Lung microvascular endothelial cell (primary cell): ENCODE results near the gene ATP6V0D1. TPM values are rescaled to one million over a fixed set of nuclear protein-coding genes. Genes with fewer than 3 reads are reported as not detected.
A peak's percentile ranks its signal among the peaks of the same experiment; 100 is the strongest.
"Not testable (repeated sequence)": the region's sequence is repeated elsewhere in the genome, so short reads cannot be mapped to it uniquely, and the experiment has no call there.

Experiments
- DNase-seq, 2 donors: peaks; one replicate each; pipeline versions ENCODE4 v3.0.0 to v3.0.0-alpha.2; 2010; ENCODE audit warnings: low read depth in 2 of 2
- total RNA-seq: library from RNA; depleted of rRNA; stranded (reverse); fragments of >200 nt; gene quantifications from 2 replicates; pipeline ENCODE4 v1.2.1, GENCODE V29; 2014

Gene ATP6V0D1
- total RNA-seq, 1 donor from 2014 or later, result 92.1 TPM

GRCh38 chr16:67504031-67505021 lies 23.4 kb upstream of the ATP6V0D1 start:
- DNase-seq, result peak; percentile 27 to 42

- no peak for DNase-seq
Measured at GRCh38 chr16:67499106-67499505, 18.1 kb upstream of the ATP6V0D1 start.

DNA sequence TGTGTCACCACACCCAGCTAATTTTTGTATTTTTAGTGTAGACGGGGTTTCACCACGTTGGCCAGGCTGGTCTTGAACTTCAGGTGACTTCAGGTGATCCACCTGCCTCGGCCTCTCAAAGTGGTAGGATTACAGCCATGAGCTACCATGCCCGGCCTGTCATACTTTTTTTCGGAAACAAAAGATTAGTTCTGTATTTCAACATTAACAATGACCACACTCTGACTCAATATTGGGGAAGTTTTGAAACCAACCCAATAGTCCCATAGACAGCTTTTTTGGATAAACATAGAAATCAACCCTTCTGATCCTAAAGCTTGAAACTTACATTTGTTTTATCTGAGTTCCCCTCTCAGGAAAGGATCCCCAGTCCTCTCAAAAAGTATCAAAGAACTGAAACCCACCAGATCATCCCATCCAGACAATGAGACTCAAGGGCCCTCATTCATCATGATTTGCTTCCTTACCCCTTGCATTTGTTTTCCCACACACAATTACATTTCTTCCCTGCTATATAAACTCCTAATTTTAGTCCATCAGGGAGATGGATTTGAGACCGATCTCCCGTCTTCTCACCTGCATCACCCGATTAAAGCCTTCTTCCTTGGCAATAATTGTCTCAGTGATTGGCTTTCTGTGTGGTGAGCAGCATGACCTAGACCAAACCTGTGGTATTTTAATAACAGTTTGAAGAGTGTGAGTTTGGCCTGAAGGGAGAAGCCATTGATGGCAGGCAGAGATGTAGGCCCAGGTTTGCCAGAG lies 9.6 kb upstream of the ATP6V0D1 start:
- DNase-seq, result no peak

GRCh38 chr16:67489401-67490083 lies 8.6 kb upstream of the ATP6V0D1 start:
- no peak for DNase-seq

- DNase-seq, result not testable (repeated sequence)
Measured at GRCh38 chr16:67487561-67487960, 6.6 kb upstream of the ATP6V0D1 start.

DNA sequence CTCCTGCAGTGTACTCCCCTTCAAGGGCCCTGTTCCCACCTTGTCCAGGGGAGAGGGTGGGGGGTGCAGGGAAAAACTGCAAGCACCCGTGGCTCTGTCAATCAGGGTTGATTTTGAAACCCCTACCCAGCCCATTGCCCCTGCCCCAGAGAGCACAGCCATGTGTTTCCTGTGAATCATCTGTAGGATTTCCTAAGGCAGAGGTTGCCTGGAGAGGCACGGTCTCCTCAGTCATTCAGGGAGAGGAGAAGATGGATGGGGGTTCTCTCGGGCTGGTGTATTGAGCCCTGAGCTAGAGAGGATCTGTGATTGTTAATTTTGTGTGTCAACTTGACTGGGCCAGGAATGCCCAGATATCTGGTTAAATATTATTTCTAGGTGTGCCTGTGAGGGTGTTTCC lies 5.8 kb upstream of the ATP6V0D1 start:
- peak; percentile 72 to 80 for DNase-seq

DNA sequence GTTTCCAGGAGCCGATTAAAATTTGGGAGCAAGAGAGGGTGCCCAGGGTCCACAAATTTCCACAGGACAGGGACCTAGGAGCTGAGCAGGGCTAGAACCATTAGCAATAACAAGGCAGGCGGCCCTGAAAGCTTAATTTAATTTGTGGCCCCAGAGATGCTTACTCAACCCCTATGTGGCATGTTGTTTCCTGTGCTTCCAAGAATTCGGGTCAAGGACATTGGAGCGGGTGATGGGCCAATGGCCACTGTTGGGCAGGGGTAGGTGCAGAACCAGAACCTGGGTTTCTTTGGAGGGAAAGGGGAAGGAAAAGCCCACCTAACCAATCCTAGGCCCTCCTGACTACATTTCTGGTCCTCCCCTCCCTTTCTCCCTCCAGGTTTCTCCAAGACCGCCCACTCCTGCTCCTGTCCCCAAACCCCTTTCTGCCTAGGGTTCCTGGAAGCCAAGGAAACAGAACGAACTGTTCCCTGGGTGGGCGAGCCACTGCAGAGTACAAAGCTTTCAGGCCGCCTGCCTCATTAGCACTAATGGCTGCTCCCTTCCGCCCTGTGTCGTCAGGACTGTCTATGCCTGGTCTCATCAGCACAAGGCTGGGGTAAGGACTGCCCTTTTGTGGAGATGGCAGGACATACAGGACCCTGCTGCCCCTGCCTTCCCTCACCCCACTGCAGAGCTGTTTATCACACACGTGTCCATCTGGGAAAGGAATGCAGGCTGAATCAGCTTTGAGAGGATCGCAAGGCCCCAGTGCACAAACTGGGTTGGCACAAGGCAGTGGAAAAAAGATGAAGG lies 3.0 kb upstream of the ATP6V0D1 start:
- DNase-seq, result no peak

GRCh38 chr16:67483150-67483549 lies 2.2 kb upstream of the ATP6V0D1 start, which contains the start of gene AGRP:
Gene AGRP (minus strand): TSS chr16:67483547. CDS start chr16:67483398, 149 bp downstream.
- DNase-seq, result no peak

DNA sequence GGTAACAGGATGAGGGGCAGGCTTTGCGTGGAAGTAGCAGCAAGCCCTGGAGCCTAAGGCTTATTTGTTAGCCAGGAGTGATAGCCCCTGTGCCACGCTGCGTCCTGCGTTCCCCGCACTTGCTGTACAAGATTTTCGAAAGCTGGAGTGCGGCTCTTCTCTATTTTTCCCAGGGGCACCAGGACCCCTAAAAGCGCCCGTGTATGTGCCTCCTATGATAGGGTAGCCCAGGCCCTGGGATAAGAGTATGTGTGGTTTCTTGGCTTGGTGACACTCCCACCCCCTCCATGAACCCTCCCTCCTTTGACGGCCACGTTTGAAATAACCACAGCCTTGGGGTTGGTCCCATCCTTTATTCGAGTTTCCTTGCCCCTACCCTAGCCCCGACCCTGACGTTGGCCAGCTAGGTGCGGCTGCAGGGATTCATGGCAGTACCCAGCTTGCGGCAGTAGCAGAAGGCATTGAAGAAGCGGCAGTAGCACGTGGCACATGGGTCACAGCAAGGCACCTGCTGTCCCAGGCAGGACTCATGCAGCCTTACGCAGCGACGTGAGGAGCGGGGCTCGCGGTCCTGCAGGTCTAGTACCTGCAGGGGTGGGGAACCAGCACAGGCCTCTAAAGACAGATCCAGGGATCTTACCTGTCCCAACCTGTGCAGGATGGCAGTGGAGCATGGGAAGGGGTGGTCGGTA lies 1.4 kb upstream of the ATP6V0D1 start:
- DNase-seq, result no peak

DNA sequence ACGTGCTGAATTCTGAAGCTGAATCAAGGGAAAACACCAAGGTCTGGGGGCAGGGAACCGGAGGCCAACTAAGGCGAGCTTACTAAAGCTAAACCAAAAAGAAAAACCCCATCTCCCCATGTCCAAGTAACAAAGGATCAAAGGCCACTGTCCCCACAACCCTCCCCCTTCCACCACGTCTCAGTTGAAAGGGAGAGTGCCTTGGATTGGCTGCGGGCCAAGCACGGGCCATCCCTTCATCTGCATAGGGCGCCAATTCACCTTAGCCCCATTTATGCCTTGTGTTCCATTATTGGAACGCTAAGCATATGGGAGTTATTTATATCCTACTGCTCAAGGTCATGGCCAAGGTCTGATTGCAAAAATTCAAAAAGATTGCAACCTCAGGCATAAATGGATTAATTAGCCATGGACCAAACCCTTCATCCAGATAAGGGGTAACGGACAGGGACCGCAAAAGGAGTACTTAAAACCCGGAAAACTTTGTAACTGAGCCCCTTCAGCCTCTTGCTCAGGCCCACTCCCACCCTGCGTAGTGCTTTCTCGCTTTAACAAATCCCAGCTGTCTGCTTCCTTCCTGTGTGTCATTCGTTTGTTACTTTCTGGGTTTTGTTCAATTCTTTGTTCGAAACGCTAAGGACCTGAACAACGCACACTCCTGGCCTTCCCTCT lies 740 bp upstream of the ATP6V0D1 start:
- DNase-seq, result peak; percentile 62 to 77

GRCh38 chr16:67477960-67478554 lies 2.9 kb downstream of the ATP6V0D1 start:
- DNase-seq, result no peak

DNA sequence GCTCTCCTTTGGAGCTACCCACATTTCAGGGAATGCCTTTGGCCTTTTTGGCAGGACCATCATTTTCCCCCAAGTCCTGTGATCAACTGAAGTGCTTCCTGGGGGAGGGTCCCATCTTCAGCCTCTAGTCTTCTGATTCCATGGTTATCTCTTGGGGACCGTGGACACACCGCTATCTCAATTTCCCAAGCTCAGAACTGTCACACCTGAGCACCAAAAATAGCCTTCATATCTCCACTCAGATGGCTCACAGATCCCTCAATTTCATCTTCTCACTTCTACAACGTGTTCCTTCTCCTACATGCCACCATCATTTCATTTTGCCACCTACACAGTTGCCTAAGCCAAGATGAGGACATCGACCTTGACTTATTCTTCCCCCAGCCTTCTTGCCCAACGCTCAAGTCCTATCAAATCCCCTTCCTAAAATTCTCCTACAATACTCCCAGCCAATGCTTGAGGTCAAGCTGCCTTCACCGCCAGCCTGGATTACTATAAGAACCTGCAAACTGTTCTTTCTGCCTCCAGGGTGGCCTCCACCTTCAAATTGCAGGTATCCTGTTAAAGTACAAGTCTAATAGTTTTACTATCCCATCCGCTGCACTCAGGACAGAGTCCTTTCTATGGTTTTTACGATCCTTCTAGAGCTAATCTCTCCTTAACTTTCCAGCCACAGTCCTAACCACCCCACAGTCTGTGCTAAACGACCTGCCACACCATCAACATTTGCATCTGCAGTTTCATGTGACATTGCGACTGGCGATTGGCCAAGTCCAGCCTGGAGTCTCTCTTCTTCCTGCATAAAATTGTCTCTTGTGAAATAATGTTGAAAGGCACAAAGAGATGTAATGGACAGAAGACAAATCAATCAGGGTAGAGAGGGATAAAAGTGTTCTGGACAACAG lies 6.2 kb downstream of the ATP6V0D1 start:
- DNase-seq, result no peak

GRCh38 chr16:67471758-67472384 lies 9.1 kb downstream of the ATP6V0D1 start:
- no peak for DNase-seq

GRCh38 chr16:67470359-67470758 lies 10.6 kb downstream of the ATP6V0D1 start:
- peak in 1 of 2 donors; percentile 71 for DNase-seq

- no peak for DNase-seq
Measured at GRCh38 chr16:67468731-67469130, 12.2 kb downstream of the ATP6V0D1 start.

DNA sequence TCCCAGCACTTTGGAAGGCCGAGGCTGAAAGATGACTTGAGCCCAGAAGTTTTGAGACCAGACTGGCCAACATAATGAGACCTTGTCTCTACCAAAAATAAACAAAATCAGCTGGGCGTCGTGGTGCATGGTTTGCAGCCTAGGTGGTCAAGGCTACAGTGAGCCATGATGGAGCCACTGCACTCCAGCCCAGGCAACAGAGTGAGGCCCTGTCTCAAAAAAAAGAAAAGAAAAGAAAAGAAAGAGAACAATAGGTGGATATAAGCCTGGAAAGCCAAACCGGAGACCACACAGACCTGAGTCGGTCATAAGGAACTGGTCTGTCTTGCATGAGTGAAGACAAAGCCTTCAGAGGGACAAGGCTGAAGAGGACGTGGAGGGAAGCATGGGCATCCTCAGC lies 14.4 kb downstream of the ATP6V0D1 start:
- no peak for DNase-seq

DNA sequence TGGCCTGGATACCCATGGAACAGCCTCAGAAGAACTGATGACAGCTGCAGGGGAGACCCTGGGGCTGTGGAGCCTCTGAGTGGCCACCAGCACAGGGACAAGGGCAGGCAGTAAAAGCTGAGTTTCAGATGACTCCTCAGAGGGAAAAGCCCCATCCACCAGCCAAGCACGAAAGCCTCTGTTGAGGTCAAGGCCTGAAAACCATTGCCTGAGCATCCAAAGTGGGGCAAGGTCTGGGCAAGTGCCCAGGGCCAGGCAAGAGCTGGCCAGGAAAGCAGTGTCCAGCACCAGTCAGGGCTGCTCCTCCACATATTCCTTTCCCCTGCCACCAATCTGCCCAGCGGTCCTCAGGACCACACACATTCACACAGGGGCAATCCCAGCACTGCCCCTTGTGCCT lies 16.4 kb downstream of the ATP6V0D1 start:
- DNase-seq, result no peak

- no peak for DNase-seq
Measured at GRCh38 chr16:67463691-67464090, 17.3 kb downstream of the ATP6V0D1 start.
